GM11168 (cell line): ENCODE results near the gene ZRANB1.

Source experiments
- in situ Hi-C: fragments of 300-500 bp; cut with MboI; formaldehyde crosslinking; loops from one replicate; pipeline ENCODE4 v1.12.0; 2022; ENCODE audit warnings: low sequenced_read_pairs; ENCODE audit not compliant: unreplicated experiment

ZRANB1 gene

GRCh38 chr10:125026974-125027735 lies 85.2 kb downstream of the ZRANB1 start:
- in situ Hi-C loops: no loop called here

- in situ Hi-C loops: no loop called here
These were observed 86.2 kb downstream of the ZRANB1 start for GRCh38 chr10:125027871-125028869.

- in situ Hi-C loops: no loop called here
These were observed 87.8 kb downstream of the ZRANB1 start for GRCh38 chr10:125029584-125030242.

- in situ Hi-C loops: no loop called here
These were observed 88.8 kb downstream of the ZRANB1 start for GRCh38 chr10:125030567-125031197.

- in situ Hi-C loops: no loop called here
These were observed 90.6 kb downstream of the ZRANB1 start for GRCh38 chr10:125032474-125033020.

- in situ Hi-C loops: no loop called here
These were observed 91.4 kb downstream of the ZRANB1 start for GRCh38 chr10:125033146-125033924.

GRCh38 chr10:125034675-125035074 lies 92.8 kb downstream of the ZRANB1 start:
- in situ Hi-C loops: no loop called here

GRCh38 chr10:125035136-125035535 lies 93.2 kb downstream of the ZRANB1 start:
- in situ Hi-C loops: no loop called here

- in situ Hi-C loops: no loop called here
These were observed 93.8 kb downstream of the ZRANB1 start for GRCh38 chr10:125035588-125036295.

- in situ Hi-C loops: no loop called here
These were observed 95.4 kb downstream of the ZRANB1 start for GRCh38 chr10:125037145-125037877.
